COLO668 (cell line): ENCODE measurements around the gene KDF1.

Source experiments
- DNase-seq: peaks from one replicate; lab custom pipeline; 2025; ENCODE audit not compliant: unreplicated experiment; lab: John Stamatoyannopoulos, UW

KDF1 gene

GRCh38 chr1:26921126-26921539, 39.1 kb downstream of the KDF1 start:
- no peak for DNase-seq

- no peak for DNase-seq
These were observed 44.9 kb downstream of the KDF1 start for GRCh38 chr1:26915204-26915842.

GRCh38 chr1:26913754-26914619, 46.3 kb downstream of the KDF1 start, which contains the start of gene NR0B2:
NR0B2 (minus strand) TSS chr1:26913975; CDS start chr1:26913940, 35 bp downstream.
- DNase-seq, result peak; percentile 100

GRCh38 chr1:26913389-26913753, 46.9 kb downstream of the KDF1 start:
- DNase-seq, result no peak

- DNase-seq, result no peak
These were observed 48.1 kb downstream of the KDF1 start for GRCh38 chr1:26912147-26912490.

- DNase-seq, result no peak
These were observed 48.7 kb downstream of the KDF1 start for GRCh38 chr1:26911399-26912146.

- no peak for DNase-seq
These were observed 49.7 kb downstream of the KDF1 start for GRCh38 chr1:26910343-26911160.

- DNase-seq, result no peak
These were observed 50.3 kb downstream of the KDF1 start for GRCh38 chr1:26909951-26910342.

- DNase-seq, result peak; percentile 57
These were observed 53.0 kb downstream of the KDF1 start for GRCh38 chr1:26907071-26907917.

GRCh38 chr1:26900815-26901511, 59.3 kb downstream of the KDF1 start:
- no peak for DNase-seq

- DNase-seq, result peak; percentile 99
These were observed 60.1 kb downstream of the KDF1 start, which contains the start of gene GPATCH3 for GRCh38 chr1:26900001-26900814. GPATCH3 (minus strand) TSS chr1:26900467; CDS start chr1:26900442, 25 bp downstream.
